GM21423 (cell line): ENCODE measurements around the gene ECHDC3.

Experiments used
- ATAC-seq: cut with Tn5 transposase; IDR thresholded peaks from one replicate; pipeline ENCODE4 v1.9.1; 2021; ENCODE audit warnings: mild to moderate bottlenecking, moderate library complexity; ENCODE audit not compliant: unreplicated experiment

Gene ECHDC3

DNA sequence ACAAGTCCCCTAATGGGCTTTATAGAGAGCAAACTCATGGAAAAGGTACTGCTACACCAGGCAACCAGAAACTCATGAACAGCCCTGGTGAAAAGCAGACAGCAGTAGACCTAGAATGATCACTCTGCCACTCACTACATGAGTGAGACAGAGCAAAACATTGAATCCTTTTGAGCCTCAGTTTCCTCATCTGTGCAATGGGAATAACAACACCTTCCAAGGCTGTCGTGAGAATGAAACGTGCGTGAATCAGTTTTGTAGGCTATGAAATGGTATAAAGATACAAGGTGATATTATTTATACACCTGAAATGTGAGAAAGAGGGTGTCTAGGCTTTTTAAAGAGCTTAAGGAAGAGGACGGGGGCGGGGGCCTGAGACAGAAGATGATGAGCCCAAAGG is 66.6 kb downstream of the ECHDC3 start:
- no peak for ATAC-seq

DNA sequence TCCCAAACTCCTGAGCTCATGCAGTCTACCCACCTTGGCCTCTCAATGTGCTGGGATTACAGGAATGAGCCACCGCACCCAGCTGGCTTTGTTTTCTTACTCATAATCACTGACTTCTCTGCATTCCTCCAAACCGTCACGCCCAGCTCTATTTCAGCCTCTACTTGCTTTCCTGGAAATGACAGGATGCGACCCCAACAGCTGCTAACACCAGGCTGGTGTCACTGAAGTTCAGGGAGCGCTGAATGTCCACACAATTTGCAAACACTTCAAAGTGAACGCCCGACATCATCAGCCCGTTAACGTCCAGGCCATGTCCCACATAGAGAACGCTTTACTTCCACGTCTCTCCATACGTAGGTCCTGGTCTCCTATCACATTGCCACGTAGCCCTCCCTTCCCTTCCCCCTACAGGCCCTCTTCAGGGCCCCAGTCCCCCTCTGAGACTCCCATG is 68.2 kb downstream of the ECHDC3 start:
- ATAC-seq, result no peak

DNA sequence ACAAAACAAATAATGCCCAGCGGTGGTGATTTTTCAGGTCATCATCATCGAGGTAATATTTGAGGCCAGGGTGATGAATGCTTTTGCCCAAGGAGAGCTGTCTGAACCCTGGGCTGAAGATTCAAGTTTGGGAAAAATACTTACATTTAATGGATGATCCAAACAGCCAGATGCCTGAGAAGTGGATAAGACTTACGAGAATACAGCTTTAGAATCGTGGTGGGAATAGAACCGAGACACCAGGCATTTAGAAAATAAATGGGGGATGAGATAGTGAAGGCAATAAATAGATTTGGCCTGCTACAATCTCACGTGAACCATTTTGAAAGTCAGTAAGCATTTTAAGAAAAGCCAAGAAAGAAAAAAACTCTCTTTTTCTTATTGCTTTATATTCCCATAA is 68.8 kb downstream of the ECHDC3 start:
- ATAC-seq, result no peak

DNA sequence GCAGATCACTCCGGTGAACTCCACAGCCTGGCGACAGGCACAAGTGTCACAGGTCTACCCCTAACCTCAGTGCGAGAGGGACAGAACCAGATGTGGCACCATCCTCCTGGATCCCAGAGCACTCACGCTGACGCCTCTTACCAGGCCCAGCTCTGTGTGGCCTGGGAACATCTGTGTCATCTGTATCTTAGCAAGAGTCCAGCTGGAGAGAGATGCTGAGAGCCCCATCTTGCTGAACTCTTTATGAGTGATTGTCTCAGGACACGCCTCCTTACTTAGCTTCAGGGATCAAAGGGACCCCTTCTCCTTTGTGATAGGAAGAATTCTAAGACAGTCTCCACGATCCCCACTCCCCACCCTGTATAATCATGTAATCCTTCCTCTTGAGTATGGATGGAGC is 71.0 kb downstream of the ECHDC3 start:
- no peak for ATAC-seq
